Sigmoid colon (tissue), 7 donors: ENCODE measurements around the gene DDB1. TPM values are rescaled to one million over a fixed set of nuclear protein-coding genes. Genes with fewer than 3 reads are reported as not detected.

Experiments used
- DNase-seq: peaks from one replicate; pipeline ENCODE4 v3.0.0-alpha.2; 2019
- H3K27ac ChIP-seq, 4 donors: fragments of 200-600 bp; sonication (generic); one replicate each; pipeline ENCODE4 v1.5.1; 2016 to 2019; ENCODE audit warnings: mild to moderate bottlenecking in 1 of 4
- H3K27me3 ChIP-seq, 3 donors: fragments of 200-600 bp; sonication (generic); one replicate each; pipeline ENCODE4 v1.5.1; 2019; ENCODE audit warnings: mild to moderate bottlenecking in 1 of 3
- H3K36me3 ChIP-seq, 4 donors: fragments of 200-600 bp; sonication (generic); one replicate each; pipeline ENCODE4 v1.5.1; 2016 to 2019
- H3K4me1 ChIP-seq, 4 donors: fragments of 200-600 bp; sonication (generic); one replicate each; pipeline ENCODE4 v1.5.1; 2017 to 2019
- H3K4me3 ChIP-seq, 4 donors: fragments of 200-600 bp; sonication (generic); one replicate each; pipeline ENCODE4 v1.5.1; 2017 to 2019; ENCODE audit warnings: mild to moderate bottlenecking in 2 of 4, moderate library complexity in 1 of 4
- H3K9me3 ChIP-seq, 4 donors: fragments of 200-600 bp in 3 of 4; sonication (generic) in 3 of 4; one replicate each; pipeline versions ENCODE4 v1.5.1 to v1.6.1; 2013 to 2019
- CTCF ChIP-seq, 4 experiments: fragments of 450-650 bp in 3 of 4; fragments of 200-600 bp in 1 of 4; IDR thresholded peaks; one replicate each; pipeline ENCODE4 v1.5.1; 2016 to 2019; ENCODE audit warnings: antibody characterized with exemption in 4 of 4, mild to moderate bottlenecking in 3 of 4, moderate library complexity in 2 of 4
- EP300 ChIP-seq, 4 donors: sonication (generic); formaldehyde crosslinking; IDR thresholded peaks; one replicate each; pipeline ENCODE4 v1.6.1; 2017; ENCODE audit warnings: antibody characterized with exemption in 4 of 4
- POLR2A ChIP-seq, 2 donors: fragments of 450-650 bp; IDR thresholded peaks; one replicate each; pipeline ENCODE4 v1.6.1; 2016; ENCODE audit warnings: antibody characterized with exemption in 2 of 2, mild to moderate bottlenecking in 2 of 2, moderate library complexity in 2 of 2
- POLR2AphosphoS5 ChIP-seq, 4 donors: sonication (generic); formaldehyde crosslinking; IDR thresholded peaks; one replicate each; pipeline ENCODE4 v1.6.1; 2017; ENCODE audit warnings: antibody characterized with exemption in 4 of 4
- WGBS, 2 donors: extraction: QIAGEN DNeasy Blood & Tissue Kit; methylation state at CpG; one replicate each; pipeline ENCODE4 v1.1.7; 2013; 5-methylcytosine and 5-hydroxymethylcytosine counted together
- intact Hi-C: fragments of 100-400 bp; cut with DNase I; formaldehyde crosslinking; loops from one replicate; pipeline ENCODE4 v1.15.1; 2023
- polyA plus RNA-seq, 3 donors: library from polyadenylated mRNA; stranded (reverse); fragments of 200-250 nt; gene quantifications; one replicate each; pipeline ENCODE4 v1.2.3, GENCODE V29; 2013
- total RNA-seq, 4 donors: library from RNA; depleted of rRNA; stranded (reverse); fragments of >200 nt; gene quantifications; one replicate each; pipeline ENCODE4 v1.1.0, GENCODE V29; 2016
- donor health status: healthy with polysubstance abuse.
- donor health status: Bipolar disorder and iron deficiency.
- donor health status: healthy.

Gene DDB1
- total and polyA plus RNA-seq, 7 donors = 68.2 to 120 (median 103) TPM

- no peak for DNase-seq
- TF ChIP-seq POLR2AphosphoS5 (IDR thresholded peaks at IDR 0.05) = no peak
- H3K4me1 ChIP-seq = peaks cover 0 to 8% (median 0%) of the 10 kb centered on the region in 4 donors
- intact Hi-C loops = no loop called here
- no peak overlapping the region for H3K4me3 ChIP-seq
- no peaks in the 10 kb centered on the region for H3K36me3 ChIP-seq
- 79 to 87% methylated on average over 14 of the region's 14 CpGs for WGBS, 2 donors
- no peak overlapping the region for H3K27ac ChIP-seq
- H3K9me3 ChIP-seq = no peaks in the 10 kb centered on the region
- peaks cover 0 to 10% (median 0%) of the 10 kb centered on the region in 3 donors for H3K27me3 ChIP-seq
Measured at GRCh38 chr11:61277186-61278000, 55.5 kb downstream of the DDB1 start.

- 89 to 91% methylated on average over 4 of the region's 4 CpGs for WGBS, 2 donors
- no peak overlapping the region for H3K4me3 ChIP-seq
- no peaks in the 10 kb centered on the region for H3K4me1 ChIP-seq
- TF ChIP-seq POLR2A (IDR thresholded peaks at IDR 0.05) (no peak), POLR2AphosphoS5 (IDR thresholded peaks at IDR 0.05) (no peak), CTCF (IDR thresholded peaks at IDR 0.05) (no peak), EP300 (IDR thresholded peaks at IDR 0.05) (no peak)
- H3K9me3 ChIP-seq = no peaks in the 10 kb centered on the region
- H3K36me3 ChIP-seq = no peaks in the 10 kb centered on the region
- H3K27me3 ChIP-seq = peaks cover 0 to under 1% (median 0%) of the 10 kb centered on the region in 3 donors
- no peak for DNase-seq
- H3K27ac ChIP-seq = no peak overlapping the region
- intact Hi-C loops = no loop called here
Measured at GRCh38 chr11:61275191-61275590, 57.7 kb downstream of the DDB1 start.

GRCh38 chr11:61274084-61274483 is 58.8 kb downstream of the DDB1 start:
- intact Hi-C loops = no loop called here
- no peak for DNase-seq
- no peaks in the 10 kb centered on the region for H3K9me3 ChIP-seq
- 84 to 94% methylated on average over 4 of the region's 4 CpGs for WGBS, 2 donors
- H3K4me3 ChIP-seq = no peak overlapping the region
- no peaks in the 10 kb centered on the region for H3K4me1 ChIP-seq
- no peaks in the 10 kb centered on the region for H3K36me3 ChIP-seq
- no peak overlapping the region for H3K27ac ChIP-seq
- no peaks in the 10 kb centered on the region for H3K27me3 ChIP-seq
- no peak for TF ChIP-seq POLR2AphosphoS5 (IDR thresholded peaks at IDR 0.05)

- Histone ChIP-seq H3K9me3 (no peaks in the 10 kb centered on the region), H3K27ac (no peak overlapping the region), H3K4me3 (no peak overlapping the region), H3K36me3 (no peaks in the 10 kb centered on the region), H3K4me1 (no peaks in the 10 kb centered on the region), H3K27me3 (no peaks in the 10 kb centered on the region)
- DNase-seq = no peak
- intact Hi-C loops = no loop called here
- TF ChIP-seq EP300 (IDR thresholded peaks at IDR 0.05) (no peak), POLR2AphosphoS5 (IDR thresholded peaks at IDR 0.05) (no peak), CTCF (IDR thresholded peaks at IDR 0.05) (no peak), POLR2A (IDR thresholded peaks at IDR 0.05) (no peak)
- 44 to 78% methylated on average over 16 of the region's 16 CpGs for WGBS, 2 donors
Measured at GRCh38 chr11:61273178-61274078, 59.5 kb downstream of the DDB1 start.

- Histone ChIP-seq H3K36me3 (no peaks in the 10 kb centered on the region), H3K9me3 (no peaks in the 10 kb centered on the region), H3K4me1 (no peaks in the 10 kb centered on the region), H3K27ac (no peak overlapping the region), H3K27me3 (no peaks in the 10 kb centered on the region), H3K4me3 (no peak overlapping the region)
- intact Hi-C loops = no loop called here
- no peak for DNase-seq
- TF ChIP-seq POLR2A (IDR thresholded peaks at IDR 0.05) (no peak), EP300 (IDR thresholded peaks at IDR 0.05) (no peak), POLR2AphosphoS5 (IDR thresholded peaks at IDR 0.05) (no peak), CTCF (IDR thresholded peaks at IDR 0.05) (no peak)
- WGBS, 2 donors = 73 to 92% methylated on average over 3 of the region's 3 CpGs
Measured at GRCh38 chr11:61272731-61273130, 60.2 kb downstream of the DDB1 start.
